Transverse colon (tissue), 4 donors: ENCODE measurements around the gene TLR10. TPM values are rescaled to one million over a fixed set of nuclear protein-coding genes. Genes with fewer than 3 reads are reported as not detected.

Source experiments
- DNase-seq: peaks from one replicate; pipeline ENCODE4 v3.0.0-alpha.2; 2019
- H3K27ac ChIP-seq, 4 donors: fragments of 200-600 bp; sonication (generic); 2 replicates each; pipeline ENCODE4 v1.5.1; 2016 to 2018; ENCODE audit warnings: inconsistent platforms in 4 of 4
- H3K27me3 ChIP-seq: fragments of 200-600 bp; sonication (generic); 2 replicates; pipeline ENCODE4 v1.5.1; 2017; ENCODE audit warnings: inconsistent platforms
- H3K36me3 ChIP-seq, 4 donors: fragments of 200-600 bp; sonication (generic); 2 replicates each; pipeline ENCODE4 v1.5.1; 2017 to 2019; ENCODE audit warnings: inconsistent platforms in 4 of 4
- H3K4me1 ChIP-seq, 4 donors: fragments of 200-600 bp; sonication (generic); 2 replicates each; pipeline ENCODE4 v1.5.1; 2017 to 2020; ENCODE audit warnings: inconsistent platforms in 4 of 4
- H3K4me3 ChIP-seq, 4 donors: fragments of 200-600 bp; sonication (generic); 1 replicate in 1 of 4; 2 replicates in 3 of 4; pipeline versions ENCODE4 v1.5.1 to v1.6.1; 2017 to 2019; ENCODE audit warnings: inconsistent platforms in 4 of 4
- H3K9me3 ChIP-seq, 2 donors: fragments of 200-600 bp; sonication (generic); 2 replicates each; pipeline ENCODE4 v1.5.1; 2017 to 2019; ENCODE audit warnings: inconsistent platforms in 2 of 2
- CTCF ChIP-seq, 5 experiments: fragments of 200-600 bp in 3 of 5; fragments of 450-650 bp in 2 of 5; sonication (generic) in 3 of 5; IDR thresholded peaks; 1 replicate in 2 of 5; 2 replicates in 3 of 5; pipeline ENCODE4 v1.5.1; 2016 to 2017; ENCODE audit warnings: antibody characterized with exemption in 5 of 5, inconsistent platforms in 3 of 5, mild to moderate bottlenecking in 2 of 5, moderate library complexity in 1 of 5
- EP300 ChIP-seq: sonication (generic); formaldehyde crosslinking; IDR thresholded peaks from one replicate; pipeline ENCODE4 v1.6.1; 2017; ENCODE audit warnings: antibody characterized with exemption, low read depth
- POLR2A ChIP-seq: fragments of 450-650 bp; IDR thresholded peaks from one replicate; pipeline ENCODE4 v1.6.1; 2016; ENCODE audit warnings: antibody characterized with exemption, mild to moderate bottlenecking, moderate library complexity
- POLR2AphosphoS5 ChIP-seq, 3 donors: sonication (generic); formaldehyde crosslinking; IDR thresholded peaks; one replicate each; pipeline ENCODE4 v1.6.1; 2016; ENCODE audit warnings: antibody characterized with exemption in 3 of 3
- WGBS, 2 donors: methylation state at CpG; one replicate each; pipeline ENCODE4 v1.1.5; 2018; ENCODE audit warnings: low coverage in 1 of 2; 5-methylcytosine and 5-hydroxymethylcytosine counted together
- in situ Hi-C, 4 donors: fragments of 200-750 bp; cut with MboI; loops; one replicate each; pipeline versions ENCODE4 v1.15.0 to v1.15.1; 2017; ENCODE audit warnings: low sequenced_read_pairs in 3 of 4, low pct_ligation_motif_present in 1 of 4, low pct_unique_long_range_greater_than_20kb in 1 of 4
- intact Hi-C: fragments of 100-400 bp; cut with DNase I; formaldehyde crosslinking; loops from one replicate; pipeline ENCODE4 v1.15.1; 2023; ENCODE audit warnings: low total_unique reads
- total RNA-seq, 4 donors: library from RNA; depleted of rRNA; stranded (reverse); fragments of >200 nt; gene quantifications; one replicate each; pipeline ENCODE4 v1.1.0, GENCODE V29; 2016

TLR10 gene
- total RNA-seq, 4 donors from 2014 or later, result 4.6 TPM; not detected in 3

GRCh38 chr4:38787693-38788092, 4.9 kb upstream of the TLR10 start:
- 63 to 81% methylated on average over 3 to 4 of the region's 4 CpGs for WGBS, 2 donors
- Histone ChIP-seq H3K4me3 (no peak overlapping the region), H3K27ac (no peak overlapping the region), H3K9me3 (no peaks in the 10 kb centered on the region), H3K27me3 (no peaks in the 10 kb centered on the region), H3K4me1 (peaks cover 0 to under 1% (median 0%) of the 10 kb centered on the region in 4 donors), H3K36me3 (no peaks in the 10 kb centered on the region)
- intact Hi-C loops (no loop called here), in situ Hi-C loops (loop anchor here in 1 of 4 donors (25.0 kb wide), 1 partner anchor 350 kb away; no protein-coding TSS in a partner anchor)
- TF ChIP-seq CTCF (IDR thresholded peaks at IDR 0.05) (no peak), POLR2A (no peak), EP300 (no peak), POLR2AphosphoS5 (IDR thresholded peaks at IDR 0.05) (no peak)
- no peak for DNase-seq

- Histone ChIP-seq H3K4me1 (peaks cover 0 to 3% (median 0%) of the 10 kb centered on the region in 4 donors), H3K4me3 (no peak overlapping the region), H3K36me3 (no peaks in the 10 kb centered on the region), H3K27me3 (no peaks in the 10 kb centered on the region), H3K9me3 (no peaks in the 10 kb centered on the region), H3K27ac (no peak overlapping the region)
- intact Hi-C loops, result no loop called here
- 77 to 89% methylated on average over 8 of the region's 8 CpGs for WGBS, 2 donors
- in situ Hi-C loops, result loop anchor here in 1 of 4 donors (25.0 kb wide), 1 partner anchor 351 kb away; no protein-coding TSS in a partner anchor
- TF ChIP-seq EP300 (no peak), POLR2AphosphoS5 (IDR thresholded peaks at IDR 0.05) (no peak)
- DNase-seq, result no peak
Observed at GRCh38 chr4:38785901-38786402, 3.2 kb upstream of the TLR10 start.

GRCh38 chr4:38785041-38785790, 2.4 kb upstream of the TLR10 start:
- Histone ChIP-seq H3K4me1 (peaks cover 0 to 3% (median 0%) of the 10 kb centered on the region in 4 donors), H3K27ac (no peak overlapping the region), H3K9me3 (no peaks in the 10 kb centered on the region), H3K4me3 (no peak overlapping the region), H3K36me3 (no peaks in the 10 kb centered on the region), H3K27me3 (no peaks in the 10 kb centered on the region)
- 59 to 61% methylated on average over 6 of the region's 6 CpGs for WGBS, 2 donors
- in situ Hi-C loops (loop anchor here in 1 of 4 donors (25.0 kb wide), 1 partner anchor 352 kb away; no protein-coding TSS in a partner anchor), intact Hi-C loops (no loop called here)
- no peak for DNase-seq
- TF ChIP-seq EP300 (no peak), POLR2A (no peak), POLR2AphosphoS5 (IDR thresholded peaks at IDR 0.05) (no peak), CTCF (IDR thresholded peaks at IDR 0.05) (no peak)

GRCh38 chr4:38784141-38784540, 1.4 kb upstream of the TLR10 start:
- Histone ChIP-seq H3K36me3 (no peaks in the 10 kb centered on the region), H3K4me3 (no peak overlapping the region), H3K27ac (no peak overlapping the region), H3K27me3 (no peaks in the 10 kb centered on the region), H3K4me1 (peaks cover 0 to 3% (median 0%) of the 10 kb centered on the region in 4 donors), H3K9me3 (no peaks in the 10 kb centered on the region)
- 98 to 100% methylated on average over 1 to 4 of the region's 4 CpGs for WGBS, 2 donors
- in situ Hi-C loops, result loop anchor here in 1 of 4 donors (25.0 kb wide), 1 partner anchor 353 kb away; no protein-coding TSS in a partner anchor
- no peak for DNase-seq
- intact Hi-C loops, result no loop called here
- TF ChIP-seq POLR2A, result no peak

- intact Hi-C loops (loop anchor here (2.0 kb wide), 1 partner anchor 22 kb away; no protein-coding TSS in a partner anchor), in situ Hi-C loops (loop anchor here in 1 of 4 donors (25.0 kb wide), 1 partner anchor 354 kb away; no protein-coding TSS in a partner anchor)
- H3K4me1 ChIP-seq, result peaks cover 0 to 3% (median 0%) of the 10 kb centered on the region in 4 donors
- no peak overlapping the region for H3K4me3 ChIP-seq
- no peaks in the 10 kb centered on the region for H3K9me3 ChIP-seq
- H3K27ac ChIP-seq, result no peak overlapping the region
- no peaks in the 10 kb centered on the region for H3K36me3 ChIP-seq
- no peak for DNase-seq
- 90% methylated on average over 4 to 8 of the region's 8 CpGs for WGBS, 2 donors
- TF ChIP-seq POLR2AphosphoS5 (IDR thresholded peaks at IDR 0.05), result no peak
- no peak for TF ChIP-seq EP300
- no peak for TF ChIP-seq CTCF (IDR thresholded peaks at IDR 0.05)
- TF ChIP-seq POLR2A, result no peak
- no peaks in the 10 kb centered on the region for H3K27me3 ChIP-seq
Observed at GRCh38 chr4:38783109-38783460, 295 bp upstream of the TLR10 start.
